OCI-LY7 (cell line): ENCODE results near the gene SKA1.

Experiments
- CTCF ChIP-seq: fragments of 200-600 bp; sonication (generic); conservative IDR thresholded peaks from 2 replicates; pipeline ENCODE4 v1.5.1; 2014; ENCODE audit warnings: mild to moderate bottlenecking, antibody characterized with exemption, low read length, moderate library complexity, mixed read lengths
- EZH2phosphoT487 ChIP-seq: fragments of 200-600 bp; sonication (generic); IDR thresholded peaks from 2 replicates; pipeline ENCODE4 v1.6.1; 2018; ENCODE audit warnings: low read depth, borderline replicate concordance, mild to moderate bottlenecking, mixed run types, antibody characterized with exemption, low read length, moderate library complexity, mixed read lengths

GRCh38 chr18:50397023-50397422 lies 22.2 kb downstream of the SKA1 start:
- TF ChIP-seq CTCF = no peak
- no peak for TF ChIP-seq EZH2phosphoT487
